HT-29 (cell line): ENCODE results near the gene HTT-AS. TPM values are rescaled to one million over a fixed set of nuclear protein-coding genes. Genes with fewer than 3 reads are reported as not detected.
"Not testable (repeated sequence)": the region's sequence is repeated elsewhere in the genome, so short reads cannot be mapped to it uniquely, and the experiment has no call there.

Experiments
- DNase-seq: peaks from one replicate; pipeline ENCODE4 v3.0.0-alpha.2; 2015; ENCODE audit warnings: low spot score
- total RNA-seq: library from RNA; depleted of rRNA; stranded (reverse); fragments of >200 nt; shearing (Covaris generic); gene quantifications from 2 replicates; pipeline ENCODE4 v1.2.3, GENCODE V29; 2014; rRNA removed

The HTT-AS gene
- total RNA-seq: not detected in 2 replicates

GRCh38 chr4:3074078-3074845 lies at the start of gene HTT-AS, which contains the start of gene HTT:
HTT-AS (minus strand) TSS chr4:3074538.
HTT (plus strand) TSS chr4:3074681; CDS start chr4:3074826, 145 bp downstream.
- DNase-seq: peak; percentile 93

- no peak for DNase-seq
These were observed 48.9 kb upstream of the HTT-AS start for GRCh38 chr4:3123181-3123671.

- DNase-seq: no peak
These were observed 47.8 kb upstream of the HTT-AS start for GRCh38 chr4:3122081-3122563.

- no peak for DNase-seq
These were observed 47.3 kb upstream of the HTT-AS start for GRCh38 chr4:3121596-3121995.

- no peak for DNase-seq
These were observed 46.8 kb upstream of the HTT-AS start for GRCh38 chr4:3121110-3121509.

GRCh38 chr4:3119464-3119863 lies 45.1 kb upstream of the HTT-AS start:
- DNase-seq: no peak

- DNase-seq: no peak
These were observed 44.0 kb upstream of the HTT-AS start for GRCh38 chr4:3118312-3118711.

GRCh38 chr4:3116955-3117354 lies 42.6 kb upstream of the HTT-AS start:
- DNase-seq: no peak

GRCh38 chr4:3115637-3116270 lies 41.4 kb upstream of the HTT-AS start:
- no peak for DNase-seq

GRCh38 chr4:3114377-3114776 lies 40.0 kb upstream of the HTT-AS start:
- DNase-seq: no peak

GRCh38 chr4:3112609-3113469 lies 38.5 kb upstream of the HTT-AS start:
- DNase-seq: no peak

- no peak for DNase-seq
These were observed 37.9 kb upstream of the HTT-AS start for GRCh38 chr4:3112201-3112600.

- no peak for DNase-seq
These were observed 37.1 kb upstream of the HTT-AS start for GRCh38 chr4:3111461-3111860.

GRCh38 chr4:3108211-3108610 lies 33.9 kb upstream of the HTT-AS start:
- no peak for DNase-seq

- DNase-seq: no peak
These were observed 33.4 kb upstream of the HTT-AS start for GRCh38 chr4:3107691-3108121.

- no peak for DNase-seq
These were observed 32.9 kb upstream of the HTT-AS start for GRCh38 chr4:3107271-3107670.

- peak; percentile 95 for DNase-seq
These were observed 32.2 kb upstream of the HTT-AS start for GRCh38 chr4:3106339-3107186.

- no peak for DNase-seq
These were observed 24.0 kb upstream of the HTT-AS start for GRCh38 chr4:3098346-3098745.

GRCh38 chr4:3096202-3096601 lies 21.9 kb upstream of the HTT-AS start:
- DNase-seq: no peak

GRCh38 chr4:3094701-3095100 lies 20.4 kb upstream of the HTT-AS start:
- DNase-seq: not testable (repeated sequence)

- DNase-seq: no peak
These were observed 17.1 kb upstream of the HTT-AS start for GRCh38 chr4:3091464-3091863.
